Suprapubic skin (tissue), 4 donors: ENCODE measurements around the gene RYR1.

Experiments
- POLR2A ChIP-seq, 2 donors: fragments of 450-650 bp; IDR thresholded peaks; one replicate each; pipeline ENCODE4 v1.6.1; 2017; ENCODE audit warnings: antibody characterized with exemption in 2 of 2, mild to moderate bottlenecking in 2 of 2, moderate library complexity in 2 of 2
- POLR2AphosphoS5 ChIP-seq, 3 donors: sonication (generic); formaldehyde crosslinking; IDR thresholded peaks; one replicate each; pipeline ENCODE4 v1.6.1; 2017; ENCODE audit warnings: antibody characterized with exemption in 3 of 3

- no peak for TF ChIP-seq POLR2A (IDR thresholded peaks at IDR 0.05)
- TF ChIP-seq POLR2AphosphoS5 (IDR thresholded peaks at IDR 0.05) = no peak
Measured at GRCh38 chr19:38551450-38551813, 117.9 kb downstream of the RYR1 start.
